Activated CD4-positive, CD25-positive, alpha-beta regulatory T cell treated with anti-CD3 and anti-CD28 coated beads, Interleukin-2, amount 50 U/mL, for 72 hours (primary cell): ENCODE results near the gene PERM1.

Source experiments
- DNase-seq: peaks from one replicate; pipeline ENCODE4 v3.0.0; 2021

PERM1 gene

DNA sequence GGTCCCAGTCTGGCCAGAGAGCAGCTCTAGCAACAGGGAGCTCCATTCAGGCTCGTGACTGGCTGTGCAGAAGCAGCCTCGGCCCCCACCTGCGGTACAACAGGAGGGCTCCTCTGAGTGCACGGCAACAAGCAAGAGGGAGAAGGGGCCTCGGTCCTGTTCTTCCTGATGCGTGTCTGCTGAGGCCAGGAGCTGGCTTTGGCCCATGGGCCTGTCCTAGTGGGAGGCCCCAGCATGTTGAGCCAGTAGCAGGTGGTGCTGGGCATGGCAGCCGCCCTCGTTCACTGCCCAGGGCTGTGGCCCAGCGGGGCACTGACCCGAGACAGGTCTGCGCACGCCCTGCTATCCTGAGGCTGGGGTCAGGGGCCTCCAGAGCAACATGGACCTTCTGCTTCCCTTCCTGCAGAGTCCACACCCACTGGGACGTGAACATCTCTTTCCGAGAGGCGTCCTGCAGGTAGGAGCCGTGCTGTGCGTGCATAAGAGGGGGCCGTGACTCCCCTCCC is 51.2 kb downstream of the PERM1 start:
- DNase-seq = no peak

DNA sequence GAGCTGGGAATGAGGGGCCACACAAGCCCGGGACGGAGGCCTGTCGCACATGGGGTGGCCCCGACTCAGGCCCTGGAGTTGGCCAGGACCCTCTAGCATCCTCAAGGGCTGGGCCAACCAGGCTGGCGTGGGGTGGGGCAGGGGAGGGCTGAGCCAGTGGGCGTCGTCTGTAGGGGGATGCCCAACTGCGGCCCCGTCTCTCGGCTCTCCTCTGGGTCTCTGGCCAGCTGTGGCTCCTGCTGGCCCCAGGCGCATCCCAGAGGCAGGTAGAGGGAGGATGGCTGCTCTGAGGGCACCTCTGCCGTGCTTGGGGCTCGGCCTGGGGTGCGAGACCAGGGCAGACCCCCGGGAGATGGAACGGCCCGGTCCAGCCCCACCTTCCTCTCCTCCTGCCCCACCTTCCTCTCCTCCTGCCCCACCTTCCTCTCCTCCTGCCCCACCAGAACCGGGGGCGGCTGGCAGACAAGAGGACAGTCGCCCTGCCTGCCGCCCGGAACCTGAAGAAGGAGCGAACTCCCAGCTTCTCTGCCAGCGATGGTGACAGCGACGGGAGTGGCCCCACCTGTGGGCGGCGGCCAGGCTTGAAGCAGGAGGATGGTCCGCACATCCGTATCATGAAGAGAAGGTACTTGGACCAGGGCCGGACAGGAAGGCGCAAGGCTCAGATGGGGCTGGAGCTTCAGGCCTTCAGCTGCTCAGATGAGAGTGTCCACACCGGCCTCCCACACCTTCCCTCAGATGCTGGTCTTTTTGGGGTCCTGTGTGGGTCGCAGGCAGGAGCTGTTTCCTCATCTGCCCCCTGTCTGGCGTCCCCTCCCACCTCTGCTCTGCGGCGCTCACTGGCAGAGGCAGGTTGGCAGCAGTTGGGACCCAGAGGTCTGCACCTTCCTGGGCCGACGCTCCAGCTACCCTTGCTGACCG is 51.9 kb downstream of the PERM1 start:
- DNase-seq = no peak

DNA sequence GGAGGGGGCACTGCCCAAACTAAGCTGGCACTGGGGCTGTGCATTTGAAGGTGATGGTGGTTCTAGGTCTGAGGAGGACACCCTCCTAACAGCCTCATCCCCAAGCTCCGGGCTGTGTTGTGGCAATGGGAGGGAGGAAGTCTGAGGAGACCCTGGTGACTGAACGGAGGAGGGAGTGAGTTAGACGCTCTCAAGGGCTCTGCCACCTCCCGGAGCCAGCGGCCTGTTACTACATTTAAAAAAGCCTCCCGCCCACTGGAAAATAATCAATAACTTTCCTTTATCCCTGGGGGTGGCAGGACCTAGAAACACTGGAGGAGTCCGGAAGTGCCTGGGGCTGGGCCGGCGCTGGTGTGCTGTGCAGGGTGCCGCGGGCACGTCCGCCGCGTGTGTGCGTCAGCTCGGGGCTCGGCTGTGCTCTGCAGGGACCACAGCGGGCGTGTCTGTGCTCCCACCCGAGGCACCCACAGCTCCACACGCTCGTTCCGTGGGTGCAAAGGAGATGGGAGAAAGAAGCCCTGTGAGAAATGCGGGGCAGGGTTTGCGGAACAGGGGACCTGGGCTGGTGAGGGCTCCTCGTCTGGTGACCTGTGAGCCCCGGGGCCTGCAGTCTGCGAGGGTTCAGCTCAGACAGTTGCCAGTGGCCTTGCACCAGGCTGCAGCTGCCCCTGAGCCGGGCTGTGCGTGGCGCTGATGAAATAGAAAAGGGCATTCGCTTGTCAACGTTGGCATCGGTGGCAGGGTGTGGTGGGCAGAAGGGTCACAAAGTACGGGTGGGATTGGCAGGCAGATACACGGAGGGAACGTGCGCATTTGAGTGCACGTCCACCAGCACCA is 52.9 kb downstream of the PERM1 start:
- DNase-seq = no peak

DNA sequence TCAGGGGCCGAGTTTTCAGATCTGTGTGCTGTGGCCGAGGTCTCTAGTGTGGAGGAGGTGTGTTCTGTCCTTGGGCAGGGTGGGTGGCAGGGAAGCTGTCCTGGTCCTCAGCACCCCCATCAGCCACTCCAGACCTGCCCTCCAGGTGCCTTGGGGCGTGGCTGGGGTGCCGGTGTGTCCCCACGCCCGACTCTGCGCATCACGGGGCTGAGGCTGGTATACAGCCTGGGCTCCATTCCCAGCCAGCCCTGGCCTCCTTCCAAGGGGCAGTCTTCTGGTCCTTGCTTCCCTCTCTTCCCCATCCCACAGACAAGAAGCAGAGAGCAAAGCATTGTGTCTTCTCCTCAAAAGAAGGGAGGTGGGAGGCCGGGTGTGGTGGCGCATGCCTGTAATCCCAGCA is 54.1 kb downstream of the PERM1 start:
- DNase-seq = no peak

DNA sequence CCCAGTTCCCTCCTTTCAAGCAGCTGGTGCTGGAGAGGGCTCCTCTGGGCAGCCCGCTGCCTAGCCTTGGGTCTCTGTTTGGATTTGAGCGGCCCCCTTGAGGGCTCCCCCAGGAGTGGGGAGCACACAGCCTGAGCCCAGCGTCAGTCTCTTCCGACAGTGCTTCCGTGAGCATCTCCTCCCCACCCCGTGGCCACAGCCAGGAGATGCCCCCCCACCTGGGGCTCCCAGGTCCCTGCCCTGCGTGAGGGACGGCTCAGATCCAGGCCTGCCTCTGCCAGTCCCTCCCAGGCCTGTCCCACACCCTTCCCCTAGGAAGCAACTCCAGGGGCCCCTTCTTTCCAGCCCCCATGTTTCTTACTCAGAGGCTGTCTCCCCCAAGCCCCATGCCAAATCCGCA is 54.7 kb downstream of the PERM1 start:
- no peak for DNase-seq

DNA sequence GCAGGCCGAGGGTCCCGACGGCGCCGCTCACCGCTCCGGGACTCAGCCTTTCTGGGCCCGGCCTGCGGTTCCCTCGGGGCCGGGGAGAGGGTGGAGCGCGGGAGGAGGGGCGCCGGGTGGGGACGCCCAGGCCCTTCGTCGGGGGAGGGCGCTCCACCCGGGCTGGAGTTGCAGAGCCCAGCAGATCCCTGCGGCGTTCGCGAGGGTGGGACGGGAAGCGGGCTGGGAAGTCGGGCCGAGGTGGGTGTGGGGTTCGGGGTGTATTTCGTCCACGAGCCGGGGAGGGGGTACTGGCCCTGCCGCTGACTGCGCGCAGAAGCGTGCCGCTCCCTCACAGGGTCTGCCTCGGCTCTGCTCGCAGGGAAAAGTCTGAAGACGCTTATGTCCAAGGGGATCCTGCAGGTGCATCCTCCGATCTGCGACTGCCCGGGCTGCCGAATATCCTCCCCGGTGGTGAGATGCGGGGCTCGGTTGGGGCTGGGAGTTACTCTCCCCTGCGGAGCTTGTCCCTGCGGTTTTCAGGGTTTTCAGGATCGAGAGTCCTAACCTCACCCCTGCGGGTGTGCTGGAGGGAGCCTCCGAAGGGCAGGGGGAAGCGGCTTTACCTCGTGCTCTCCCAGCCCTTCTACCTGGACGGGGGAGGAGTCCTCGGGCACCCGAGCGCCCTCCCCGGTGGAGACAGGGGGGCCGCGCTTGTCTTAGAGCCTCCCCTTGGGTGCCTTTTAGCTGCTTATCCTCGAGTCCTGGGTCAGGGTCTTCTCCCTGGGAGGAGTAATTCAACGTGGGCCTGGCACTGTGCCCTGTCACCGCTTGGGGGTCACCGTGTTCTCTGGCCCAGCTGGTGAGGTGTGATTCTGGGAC is 56.1 kb downstream of the PERM1 start:
- no peak for DNase-seq
